ENCODE results near the gene SELENOH. TPM values are rescaled to one million over a fixed set of nuclear protein-coding genes. Genes with fewer than 3 reads are reported as not detected.

Gene SELENOH
- total and polyA plus RNA-seq, 2 of the 8 experiments (the other 6 are each of a cell fraction or from before 2014, with no cell fraction given), result 243 to 264 TPM

DNA sequence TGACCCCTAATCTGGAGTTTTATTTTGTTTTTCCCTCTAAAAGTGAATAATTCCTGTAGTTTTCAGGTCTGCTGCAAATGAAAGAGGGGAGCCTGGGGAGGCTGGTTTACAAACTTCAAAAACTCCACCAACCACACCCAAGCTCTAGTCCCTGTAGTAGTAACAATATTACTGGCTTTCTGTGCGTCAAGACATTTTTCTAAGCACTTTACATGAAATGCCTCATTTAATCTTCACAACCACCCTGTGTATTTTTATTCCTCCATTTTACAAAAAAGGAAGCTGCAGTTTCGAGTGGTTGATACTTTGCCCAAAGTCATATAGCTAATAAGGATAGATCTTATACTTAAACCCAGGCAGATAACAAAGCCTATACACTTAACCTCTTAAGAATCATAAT is 43.8 kb downstream of the SELENOH start (continued):
- no peak for TF ChIP-seq SP4 (IDR thresholded peaks at IDR 0.05; ENCODE audit: low read length)
- no peak for TF ChIP-seq SIRT6 (IDR thresholded peaks at IDR 0.05; ENCODE audit: low read length)
- TF ChIP-seq SUZ12 (IDR thresholded peaks at IDR 0.05; ENCODE audit: low read length), result no peak
- no peak for TF ChIP-seq CHD2 (IDR thresholded peaks at IDR 0.05; ENCODE audit: low read length)
- TF ChIP-seq SIN3A (conservative IDR thresholded peaks at IDR 0.05 in 1 of 2, IDR thresholded peaks at IDR 0.05 in 1 of 2; ENCODE audit: low read depth in 1 of 2, low read length in 2 of 2), result no peak
- TF ChIP-seq SP2 (IDR thresholded peaks at IDR 0.05; ENCODE audit: low read length), result no peak
- no peak for TF ChIP-seq KDM4A (IDR thresholded peaks at IDR 0.05; ENCODE audit: low read depth, low read length, severe bottlenecking)
- TF ChIP-seq EGR1 (IDR thresholded peaks at IDR 0.05; ENCODE audit: borderline replicate concordance, low read depth, low read length), result no peak
